DOHH2 (cell line): ENCODE measurements around the gene PLA1A.

Experiments used
- H3F3A ChIP-seq: fragments of 200-600 bp; sonication (generic), shearing (Covaris generic); 2 replicates; pipeline ENCODE4 v1.6.0; 2016; ENCODE audit warnings: antibody characterized with exemption, mild to moderate bottlenecking; ENCODE audit not compliant: control insufficient read depth, insufficient read depth
- H3K27ac ChIP-seq: fragments of 200-600 bp; sonication (generic); 2 replicates; pipeline ENCODE4 v1.5.1; 2014; ENCODE audit warnings: low read depth, mild to moderate bottlenecking, low read length, moderate library complexity
- H3K27me3 ChIP-seq: fragments of 200-600 bp; sonication (generic); 2 replicates; pipeline ENCODE4 v1.6.1; 2014; ENCODE audit warnings: mild to moderate bottlenecking, low read length, mixed read lengths; ENCODE audit not compliant: control insufficient read depth
- H3K36me3 ChIP-seq: fragments of 200-600 bp; sonication (generic); 2 replicates; pipeline ENCODE4 v1.6.1; 2014; ENCODE audit warnings: mild to moderate bottlenecking, low read length, moderate library complexity, mixed read lengths; ENCODE audit not compliant: control insufficient read depth
- H3K4me1 ChIP-seq: fragments of 200-600 bp; sonication (generic); 2 replicates; pipeline ENCODE4 v1.6.1; 2014; ENCODE audit warnings: mild to moderate bottlenecking, low read length, mixed read lengths; ENCODE audit not compliant: control insufficient read depth
- H3K4me2 ChIP-seq: fragments of 200-600 bp; sonication (generic); 2 replicates; pipeline ENCODE4 v1.6.0; 2014; ENCODE audit warnings: mild to moderate bottlenecking, low read length, moderate library complexity
- H3K4me3 ChIP-seq: fragments of 200-600 bp; sonication (generic); 2 replicates; pipeline ENCODE4 v1.5.1; 2014; ENCODE audit warnings: mild to moderate bottlenecking, low read length, mixed read lengths
- H3K79me2 ChIP-seq: fragments of 200-600 bp; sonication (generic); 2 replicates; pipeline ENCODE4 v1.6.1; 2014; ENCODE audit warnings: mild to moderate bottlenecking, low read length, mixed read lengths; ENCODE audit not compliant: control insufficient read depth
- H3K9me2 ChIP-seq: fragments of 200-600 bp; sonication (generic); replicated peaks from 2 replicates; pipeline ENCODE4 v1.6.1; 2014; ENCODE audit warnings: mild to moderate bottlenecking, low read length, mixed read lengths; ENCODE audit not compliant: control insufficient read depth
- H3K9me3 ChIP-seq: fragments of 200-600 bp; sonication (generic); 2 replicates; pipeline ENCODE4 v1.6.1; 2014; ENCODE audit warnings: antibody characterized with exemption, low read length, mixed read lengths; ENCODE audit not compliant: control insufficient read depth, insufficient read depth
- H4K20me1 ChIP-seq: fragments of 200-600 bp; sonication (generic); 2 replicates; pipeline ENCODE4 v1.6.0; 2014; ENCODE audit warnings: low read depth, mild to moderate bottlenecking, antibody characterized with exemption, low read length, moderate library complexity; ENCODE audit not compliant: control insufficient read depth, insufficient read depth
- EZH2phosphoT487 ChIP-seq: fragments of 200-600 bp; sonication (generic); IDR thresholded peaks from 2 replicates; pipeline ENCODE4 v1.6.1; 2017; ENCODE audit warnings: borderline replicate concordance, mild to moderate bottlenecking, antibody characterized with exemption, low read length, moderate library complexity, mixed read lengths
- TF ChIP-seq, protein P1 (sequence below): fragments of 200-600 bp; sonication (generic); IDR thresholded peaks from one replicate; pipeline ENCODE4 v1.5.1; 2014; ENCODE audit warnings: antibody characterized with exemption, mild to moderate bottlenecking, low read depth, low read length; ENCODE audit not compliant: poor library complexity, severe bottlenecking

PLA1A gene

GRCh38 chr3:119647843-119648575, 50.3 kb downstream of the PLA1A start:
- TF ChIP-seq, protein P1, sequence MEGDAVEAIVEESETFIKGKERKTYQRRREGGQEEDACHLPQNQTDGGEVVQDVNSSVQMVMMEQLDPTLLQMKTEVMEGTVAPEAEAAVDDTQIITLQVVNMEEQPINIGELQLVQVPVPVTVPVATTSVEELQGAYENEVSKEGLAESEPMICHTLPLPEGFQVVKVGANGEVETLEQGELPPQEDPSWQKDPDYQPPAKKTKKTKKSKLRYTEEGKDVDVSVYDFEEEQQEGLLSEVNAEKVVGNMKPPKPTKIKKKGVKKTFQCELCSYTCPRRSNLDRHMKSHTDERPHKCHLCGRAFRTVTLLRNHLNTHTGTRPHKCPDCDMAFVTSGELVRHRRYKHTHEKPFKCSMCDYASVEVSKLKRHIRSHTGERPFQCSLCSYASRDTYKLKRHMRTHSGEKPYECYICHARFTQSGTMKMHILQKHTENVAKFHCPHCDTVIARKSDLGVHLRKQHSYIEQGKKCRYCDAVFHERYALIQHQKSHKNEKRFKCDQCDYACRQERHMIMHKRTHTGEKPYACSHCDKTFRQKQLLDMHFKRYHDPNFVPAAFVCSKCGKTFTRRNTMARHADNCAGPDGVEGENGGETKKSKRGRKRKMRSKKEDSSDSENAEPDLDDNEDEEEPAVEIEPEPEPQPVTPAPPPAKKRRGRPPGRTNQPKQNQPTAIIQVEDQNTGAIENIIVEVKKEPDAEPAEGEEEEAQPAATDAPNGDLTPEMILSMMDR, result no peak
- no peak overlapping the region for H3K27ac ChIP-seq

DNA sequence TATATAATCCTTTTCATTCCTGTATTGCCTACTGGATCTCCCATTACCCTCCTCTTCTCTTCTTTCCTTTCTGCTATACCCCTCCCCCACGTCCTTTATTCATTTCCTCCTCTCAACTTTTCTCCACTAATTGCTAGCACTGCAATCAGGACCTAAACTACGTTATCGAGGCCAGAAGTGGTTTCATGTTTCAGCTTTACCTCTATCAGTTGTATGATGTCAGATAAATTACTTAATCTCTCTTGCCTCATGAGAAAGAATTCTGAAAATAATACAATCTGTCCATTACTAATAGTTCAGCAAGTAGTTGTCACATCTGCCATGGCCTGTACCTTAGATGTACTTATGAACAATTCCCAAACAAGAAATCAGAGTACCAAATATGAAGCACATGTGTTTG, 52.1 kb downstream of the PLA1A start:
- Histone ChIP-seq H3K4me2 (no peak overlapping the region), H4K20me1 (no peaks in the 10 kb centered on the region), H3K27ac (no peak overlapping the region), H3K4me3 (no peak overlapping the region), H3K79me2 (no peaks in the 10 kb centered on the region), H3K27me3 (no peaks in the 10 kb centered on the region), H3K9me3 (no peaks in the 10 kb centered on the region), H3K4me1 (no peaks in the 10 kb centered on the region), H3K36me3 (no peaks in the 10 kb centered on the region), H3K9me2 (no peaks in the 10 kb centered on the region), H3F3A (no peaks in the 10 kb centered on the region)
- TF ChIP-seq, protein P1, result no peak
- TF ChIP-seq EZH2phosphoT487, result no peak

More at GRCh38 chr3:119647843-119648575, 50.3 kb downstream of the PLA1A start:
- H3K4me2 ChIP-seq, result no peak overlapping the region
- H3K36me3 ChIP-seq, result no peaks in the 10 kb centered on the region
- no peaks in the 10 kb centered on the region for H3K4me1 ChIP-seq
- no peaks in the 10 kb centered on the region for H3K9me2 ChIP-seq
- H3K4me3 ChIP-seq, result no peak overlapping the region
- no peaks in the 10 kb centered on the region for H3F3A ChIP-seq
- H3K9me3 ChIP-seq, result no peaks in the 10 kb centered on the region
- no peaks in the 10 kb centered on the region for H3K79me2 ChIP-seq
- no peaks in the 10 kb centered on the region for H4K20me1 ChIP-seq
- no peaks in the 10 kb centered on the region for H3K27me3 ChIP-seq

GRCh38 chr3:119652306-119653033, 54.8 kb downstream of the PLA1A start:
- no peak overlapping the region for H3K27ac ChIP-seq
- no peaks in the 10 kb centered on the region for H3K9me3 ChIP-seq
- no peaks in the 10 kb centered on the region for H3K27me3 ChIP-seq
- H3F3A ChIP-seq, result no peaks in the 10 kb centered on the region
- H3K36me3 ChIP-seq, result no peaks in the 10 kb centered on the region
- no peak overlapping the region for H3K4me2 ChIP-seq
- TF ChIP-seq, protein P1, result no peak
- no peak for TF ChIP-seq EZH2phosphoT487
- H3K79me2 ChIP-seq, result no peaks in the 10 kb centered on the region
- H3K9me2 ChIP-seq, result no peaks in the 10 kb centered on the region
- H4K20me1 ChIP-seq, result no peaks in the 10 kb centered on the region
- H3K4me3 ChIP-seq, result no peak overlapping the region
- H3K4me1 ChIP-seq, result no peaks in the 10 kb centered on the region
